IMR-90 (cell line): ENCODE data around the gene TCP11. TPM values are rescaled to one million over a fixed set of nuclear protein-coding genes. Genes with fewer than 3 reads are reported as not detected.

Experiments
- ATAC-seq: fragments of 200-7000 bp; cut with Tn5 transposase; 2 replicates; pipeline ENCODE4 v1.9.1; 2020; ENCODE audit warnings: low read depth, mild to moderate bottlenecking, moderate library complexity
- BruUV-seq: library from RNA; stranded (reverse); fragments of 400-500 nt; replicated peaks from 2 replicates; lab custom pipeline; 2021; lab: Mats Ljungman, UMichigan
- CTCF ChIA-PET: fragments of 300-600 bp; formaldehyde crosslinking; extraction: SDS; loops from one replicate; lab custom pipeline; 2021; ENCODE audit warnings: antibody characterized with exemption; lab: Yijun Ruan, JAX
- POLR2A ChIA-PET: fragments of 300-600 bp; sonication (Branson Sonifier 250); formaldehyde crosslinking; loops from one replicate; lab custom pipeline; 2022; ENCODE audit warnings: antibody characterized with exemption; ENCODE audit not compliant: unreplicated experiment; lab: Charles Lee
- DNase-seq: peaks from one replicate; pipeline ENCODE4 v3.0.0; 2013
- H2AFZ ChIP-seq: replicated peaks from 2 replicates; pipeline ENCODE3; 2013; ENCODE audit warnings: low read length, mild to moderate bottlenecking; ENCODE audit not compliant: poor library complexity
- H2AK5ac ChIP-seq: 2 replicates; pipeline ENCODE4 v1.6.1; 2013; ENCODE audit warnings: low read depth, low read length, inconsistent platforms
- H2AK9ac ChIP-seq: replicated peaks from 2 replicates; pipeline ENCODE3; 2013; ENCODE audit warnings: mild to moderate bottlenecking, low read depth, low read length, moderate library complexity; ENCODE audit not compliant: poor library complexity
- H2BK120ac ChIP-seq: 2 replicates; pipeline ENCODE4 v1.6.1; 2013; ENCODE audit warnings: low read depth, low read length, inconsistent platforms
- H2BK15ac ChIP-seq: 3 replicates; pipeline ENCODE4 v1.6.1; 2013; ENCODE audit warnings: low read depth, low read length, inconsistent platforms
- H2BK20ac ChIP-seq: 2 replicates; pipeline ENCODE4 v1.6.1; 2013; ENCODE audit warnings: low read depth, mild to moderate bottlenecking, inconsistent platforms, low read length, moderate library complexity
- H2BK5ac ChIP-seq: 2 replicates; pipeline ENCODE4 v1.6.1; 2013; ENCODE audit warnings: mild to moderate bottlenecking, low read depth, low read length, inconsistent platforms; ENCODE audit not compliant: poor library complexity, severe bottlenecking
- H3K14ac ChIP-seq: replicated peaks from 2 replicates; pipeline ENCODE4 v1.6.1; 2013; ENCODE audit warnings: low read depth, low read length, inconsistent platforms
- H3K18ac ChIP-seq: 2 replicates; pipeline ENCODE4 v1.6.1; 2013; ENCODE audit warnings: low read depth, low read length, control low read depth
- H3K23ac ChIP-seq: 2 replicates; pipeline ENCODE4 v1.6.1; 2013; ENCODE audit warnings: low read depth, low read length, inconsistent platforms
- H3K27ac ChIP-seq: 2 replicates; pipeline ENCODE4 v1.5.1; 2013; ENCODE audit warnings: mild to moderate bottlenecking, control low read depth, low read length; ENCODE audit not compliant: insufficient read depth
- H3K27me3 ChIP-seq: 2 replicates; pipeline ENCODE4 v1.6.1; 2013; ENCODE audit warnings: low read length; ENCODE audit not compliant: control insufficient read depth, insufficient read depth
- H3K36me3 ChIP-seq: 2 replicates; pipeline ENCODE4 v1.6.1; 2013; ENCODE audit warnings: low read length, mixed read lengths; ENCODE audit not compliant: control insufficient read depth, insufficient read depth
- H3K4ac ChIP-seq: 2 replicates; pipeline ENCODE4 v1.6.1; 2013; ENCODE audit warnings: low read depth, low read length, inconsistent platforms
- H3K4me1 ChIP-seq: 2 replicates; pipeline ENCODE4 v1.6.1; 2013; ENCODE audit warnings: low read length, mixed read lengths; ENCODE audit not compliant: control insufficient read depth, insufficient read depth
- H3K4me2 ChIP-seq: 2 replicates; pipeline ENCODE4 v1.6.1; 2013; ENCODE audit warnings: low read depth, mild to moderate bottlenecking, control low read depth, low read length, moderate library complexity
- H3K4me3 ChIP-seq: 2 replicates; pipeline ENCODE4 v1.5.1; 2013; ENCODE audit warnings: low read depth, mild to moderate bottlenecking, control low read depth, low read length, moderate library complexity; ENCODE audit not compliant: insufficient read depth
- H3K56ac ChIP-seq: 2 replicates; pipeline ENCODE4 v1.6.1; 2013; ENCODE audit warnings: low read length, inconsistent platforms; ENCODE audit not compliant: insufficient read depth; ENCODE audit errors: extremely low read depth
- H3K79me1 ChIP-seq, 2 experiments: 2 replicates each; pipeline ENCODE4 v1.6.1; 2013; ENCODE audit warnings: low read length in 2 of 2, inconsistent platforms in 1 of 2, low read depth in 1 of 2
- H3K9ac ChIP-seq: 2 replicates; pipeline ENCODE4 v1.6.1; 2013; ENCODE audit warnings: low read depth, low read length, control low read depth
- H3K9me1 ChIP-seq: 2 replicates; pipeline ENCODE4 v1.6.1; 2013; ENCODE audit warnings: low read length, inconsistent platforms; ENCODE audit not compliant: insufficient read depth
- H3K9me3 ChIP-seq: 2 replicates; pipeline ENCODE4 v1.6.1; 2013; ENCODE audit warnings: low read length; ENCODE audit not compliant: control insufficient read depth, insufficient read depth
- H4K20me1 ChIP-seq: 2 replicates; pipeline ENCODE4 v1.6.1; 2013; ENCODE audit warnings: low read length, inconsistent platforms; ENCODE audit not compliant: insufficient read depth
- H4K5ac ChIP-seq: 2 replicates; pipeline ENCODE4 v1.6.1; 2013; ENCODE audit warnings: mild to moderate bottlenecking, low read depth, low read length, control low read depth
- H4K8ac ChIP-seq, 2 experiments: 2 replicates each; pipeline ENCODE4 v1.6.1; 2013; ENCODE audit warnings: low read depth in 2 of 2, low read length in 2 of 2, control low read depth in 1 of 2, inconsistent platforms in 1 of 2
- H4K91ac ChIP-seq: 2 replicates; pipeline ENCODE4 v1.6.1; 2013; ENCODE audit warnings: low read depth, low read length, inconsistent platforms; ENCODE audit not compliant: insufficient read depth
- BHLHE40 ChIP-seq: fragments of 150-350 bp; IDR thresholded peaks from 2 replicates; pipeline ENCODE4 v1.6.1; 2016; ENCODE audit warnings: mild to moderate bottlenecking, low read depth, low read length
- CEBPB ChIP-seq: IDR thresholded peaks from 2 replicates; pipeline ENCODE4 v1.6.1; 2012; ENCODE audit warnings: low read depth, low read length, improper control_type of control experiment
- CHD1 ChIP-seq: IDR thresholded peaks from 2 replicates; pipeline ENCODE4 v1.6.1; 2012; ENCODE audit warnings: low read depth, low read length, improper control_type of control experiment
- FOS ChIP-seq: fragments of 150-350 bp; IDR thresholded peaks from 2 replicates; pipeline ENCODE4 v1.6.1; 2016; ENCODE audit warnings: low read depth, low read length
- MAFK ChIP-seq: IDR thresholded peaks from 2 replicates; pipeline ENCODE4 v1.6.1; 2012; ENCODE audit warnings: low read depth, low read length, improper control_type of control experiment
- MAZ ChIP-seq: IDR thresholded peaks from 2 replicates; pipeline ENCODE4 v1.6.1; 2012; ENCODE audit warnings: low read depth, mild to moderate bottlenecking, low read length, improper control_type of control experiment, moderate library complexity, borderline replicate concordance
- MXI1 ChIP-seq: IDR thresholded peaks from 2 replicates; pipeline ENCODE4 v1.6.1; 2012; ENCODE audit warnings: low read depth, mild to moderate bottlenecking, low read length, moderate library complexity, borderline replicate concordance
- NFE2L2 ChIP-seq: fragments of 150-350 bp; IDR thresholded peaks from 2 replicates; pipeline ENCODE4 v1.6.1; 2016; ENCODE audit warnings: low read depth, mild to moderate bottlenecking, low read length
- POLR2A ChIP-seq: IDR thresholded peaks from 2 replicates; pipeline ENCODE4 v1.6.1; 2012; ENCODE audit warnings: mild to moderate bottlenecking, low read depth, low read length
- RAD21 ChIP-seq: IDR thresholded peaks from 2 replicates; pipeline ENCODE4 v1.6.1; 2012; ENCODE audit warnings: low read length, improper control_type of control experiment
- RCOR1 ChIP-seq: IDR thresholded peaks from 2 replicates; pipeline ENCODE4 v1.6.1; 2012; ENCODE audit warnings: mild to moderate bottlenecking, low read length, improper control_type of control experiment; ENCODE audit not compliant: insufficient replicate concordance
- RFX5 ChIP-seq: IDR thresholded peaks from 2 replicates; pipeline ENCODE4 v1.8.0; 2012; ENCODE audit warnings: low read depth, mild to moderate bottlenecking, low read length, moderate library complexity
- SMC3 ChIP-seq: fragments of 150-350 bp; IDR thresholded peaks from 2 replicates; pipeline ENCODE4 v1.6.1; 2016; ENCODE audit warnings: low read depth, mild to moderate bottlenecking, antibody characterized with exemption, low read length, moderate library complexity
- WGBS, 2 experiments: methylation state at CpG; one replicate each; pipeline versions ENCODE4 v1.1.5 to v1.1.7; 2013; ENCODE audit warnings: missing lambda C conversion rate in 2 of 2; ENCODE audit not compliant: insufficient read length in 1 of 2; ENCODE audit errors: extremely low coverage in 2 of 2; 5-methylcytosine and 5-hydroxymethylcytosine counted together
- dilution Hi-C: fragments of 300-500 bp; cut with HindIII; formaldehyde crosslinking; loops from one replicate; pipeline ENCODE4 v1.14.3; 2018; ENCODE audit warnings: low sequenced_read_pairs; ENCODE audit not compliant: unreplicated experiment
- in situ Hi-C: fragments of 300-500 bp; cut with MboI; formaldehyde crosslinking; loops from 3 replicates; pipeline ENCODE4 v1.14.3; 2019; ENCODE audit warnings: low sequenced_read_pairs, inconsistent platforms, mixed read lengths
- intact Hi-C: fragments of 100-400 bp; cut with micrococcal nuclease; formaldehyde crosslinking; loops from 2 replicates; pipeline ENCODE4 v1.10.0; 2022
- polyA plus RNA-seq, 3 experiments: library from polyadenylated mRNA; depleted of rRNA; stranded (reverse); fragments of >200 nt; gene quantifications; 2 replicates each; pipeline ENCODE4 v1.2.3, GENCODE V29; 2012; ENCODE audit warnings: low replicate concordance in 1 of 3
- total RNA-seq: library from RNA; depleted of rRNA; stranded (reverse); fragments of >200 nt; gene quantifications from 2 replicates; pipeline ENCODE4 v1.2.3, GENCODE V29; 2012
- TF ChIP-seq, protein P1 (sequence below): fragments of 150-350 bp; IDR thresholded peaks from 2 replicates; pipeline ENCODE4 v1.6.1; 2016; ENCODE audit warnings: low read depth, mild to moderate bottlenecking, low read length, moderate library complexity, borderline replicate concordance
- TF ChIP-seq, protein P2 (sequence below): conservative IDR thresholded peaks from 2 replicates; pipeline ENCODE4 v1.5.1; 2012; ENCODE audit warnings: mild to moderate bottlenecking, low read depth, low read length, improper control_type of control experiment
- TF ChIP-seq, protein P3 (sequence below): fragments of 150-350 bp; IDR thresholded peaks from 2 replicates; pipeline ENCODE4 v1.6.1; 2017; ENCODE audit warnings: mild to moderate bottlenecking, antibody characterized with exemption, low read length, low read depth

TCP11 gene
- total and polyA plus RNA-seq, 2 of the 4 experiments (the other 2 are of a cell fraction) = 0.34 to 0.36 TPM

DNA sequence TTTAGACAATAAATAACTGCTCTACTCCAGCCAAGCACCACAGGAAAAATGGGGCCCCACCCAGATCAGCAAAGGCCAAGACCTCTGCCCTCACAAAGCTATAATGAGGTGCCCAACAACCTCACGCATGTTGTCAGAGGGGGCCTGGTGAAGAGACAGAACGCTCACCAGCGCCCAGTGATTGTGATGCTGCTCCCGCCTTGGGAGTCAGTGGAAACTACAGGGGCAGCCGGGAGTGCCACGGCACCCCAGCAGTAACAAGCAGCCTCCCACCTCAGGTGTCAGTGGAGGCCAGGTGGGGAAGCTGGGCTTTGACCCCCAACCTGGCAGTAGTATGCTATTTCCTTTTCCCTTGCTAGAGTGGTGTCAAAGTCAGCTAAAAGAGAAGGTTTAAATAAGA is 47.4 kb downstream of the TCP11 start:
- Histone ChIP-seq H3K23ac (no peak overlapping the region), H3K4me2 (no peak overlapping the region), H2BK120ac (0 out of 2 replicates have a peak overlapping the region, but pooled peaks have one; percentile 27), H4K8ac (no peak overlapping the region), H3K9me3 (no peaks in the 10 kb centered on the region), H3K27ac (no peak overlapping the region), H3K9me1 (peaks cover 33% of the 10 kb centered on the region), H3K18ac (no peak overlapping the region; the same call in 1 of the 2 replicates), H4K20me1 (no peaks in the 10 kb centered on the region), H2AK5ac (peak overlapping the region; percentile 63; the same call in 1 of the 2 replicates), H2AFZ (no peak overlapping the region), H4K91ac (0 out of 2 replicates have a peak overlapping the region, but pooled peaks have one; percentile 19), H2AK9ac (no peak overlapping the region), H3K4ac (no peak overlapping the region; the same call in 1 of the 2 replicates), H4K5ac (no peak overlapping the region), H3K36me3 (peaks cover 3% of the 10 kb centered on the region; the same call in 1 of the 2 replicates), H3K9ac (no peak overlapping the region), H2BK20ac (peak overlapping the region; percentile 42), H3K4me3 (no peak overlapping the region), H3K14ac (peak overlapping the region; percentile 12; the same call in 1 of the 2 replicates), H3K79me1 (no peaks in the 10 kb centered on the region), H3K4me1 (peaks cover 38% of the 10 kb centered on the region), H2BK15ac (no peak overlapping the region), H2BK5ac (no peak overlapping the region), H3K27me3 (no peaks in the 10 kb centered on the region), H3K56ac (no peak overlapping the region)
- dilution Hi-C loops (no loop called here), intact Hi-C loops (no loop called here), in situ Hi-C loops (no loop called here)
- ChIA-PET CTCF (no interaction called here), POLR2A (no interaction called here)
- TF ChIP-seq, protein P1, sequence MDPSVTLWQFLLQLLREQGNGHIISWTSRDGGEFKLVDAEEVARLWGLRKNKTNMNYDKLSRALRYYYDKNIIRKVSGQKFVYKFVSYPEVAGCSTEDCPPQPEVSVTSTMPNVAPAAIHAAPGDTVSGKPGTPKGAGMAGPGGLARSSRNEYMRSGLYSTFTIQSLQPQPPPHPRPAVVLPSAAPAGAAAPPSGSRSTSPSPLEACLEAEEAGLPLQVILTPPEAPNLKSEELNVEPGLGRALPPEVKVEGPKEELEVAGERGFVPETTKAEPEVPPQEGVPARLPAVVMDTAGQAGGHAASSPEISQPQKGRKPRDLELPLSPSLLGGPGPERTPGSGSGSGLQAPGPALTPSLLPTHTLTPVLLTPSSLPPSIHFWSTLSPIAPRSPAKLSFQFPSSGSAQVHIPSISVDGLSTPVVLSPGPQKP = no peak
- TF ChIP-seq RCOR1 (no peak), MAFK (no peak), RAD21 (no peak), BHLHE40 (no peak), NFE2L2 (no peak), SMC3 (no peak), POLR2A (no peak), MAZ (no peak), FOS (no peak), MXI1 (no peak), CHD1 (no peak), CEBPB (no peak), RFX5 (no peak)
- TF ChIP-seq, protein P2, sequence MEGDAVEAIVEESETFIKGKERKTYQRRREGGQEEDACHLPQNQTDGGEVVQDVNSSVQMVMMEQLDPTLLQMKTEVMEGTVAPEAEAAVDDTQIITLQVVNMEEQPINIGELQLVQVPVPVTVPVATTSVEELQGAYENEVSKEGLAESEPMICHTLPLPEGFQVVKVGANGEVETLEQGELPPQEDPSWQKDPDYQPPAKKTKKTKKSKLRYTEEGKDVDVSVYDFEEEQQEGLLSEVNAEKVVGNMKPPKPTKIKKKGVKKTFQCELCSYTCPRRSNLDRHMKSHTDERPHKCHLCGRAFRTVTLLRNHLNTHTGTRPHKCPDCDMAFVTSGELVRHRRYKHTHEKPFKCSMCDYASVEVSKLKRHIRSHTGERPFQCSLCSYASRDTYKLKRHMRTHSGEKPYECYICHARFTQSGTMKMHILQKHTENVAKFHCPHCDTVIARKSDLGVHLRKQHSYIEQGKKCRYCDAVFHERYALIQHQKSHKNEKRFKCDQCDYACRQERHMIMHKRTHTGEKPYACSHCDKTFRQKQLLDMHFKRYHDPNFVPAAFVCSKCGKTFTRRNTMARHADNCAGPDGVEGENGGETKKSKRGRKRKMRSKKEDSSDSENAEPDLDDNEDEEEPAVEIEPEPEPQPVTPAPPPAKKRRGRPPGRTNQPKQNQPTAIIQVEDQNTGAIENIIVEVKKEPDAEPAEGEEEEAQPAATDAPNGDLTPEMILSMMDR = no peak
- TF ChIP-seq, protein P3, sequence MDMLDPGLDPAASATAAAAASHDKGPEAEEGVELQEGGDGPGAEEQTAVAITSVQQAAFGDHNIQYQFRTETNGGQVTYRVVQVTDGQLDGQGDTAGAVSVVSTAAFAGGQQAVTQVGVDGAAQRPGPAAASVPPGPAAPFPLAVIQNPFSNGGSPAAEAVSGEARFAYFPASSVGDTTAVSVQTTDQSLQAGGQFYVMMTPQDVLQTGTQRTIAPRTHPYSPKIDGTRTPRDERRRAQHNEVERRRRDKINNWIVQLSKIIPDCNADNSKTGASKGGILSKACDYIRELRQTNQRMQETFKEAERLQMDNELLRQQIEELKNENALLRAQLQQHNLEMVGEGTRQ = no peak
- BruUV-seq = no TSS peak
- WGBS, 2 experiments = 100% methylated on average over 1 of the region's 6 CpGs; no CpG with 5 or more reads in 1 of the 2 experiments
- DNase-seq = no peak
- no peak for ATAC-seq
